ENCODE measurements around the gene RHAG. TPM values are rescaled to one million over a fixed set of nuclear protein-coding genes. Genes with fewer than 3 reads are reported as not detected.
"Not testable (repeated sequence)": the region's sequence is repeated elsewhere in the genome, so short reads cannot be mapped to it uniquely, and the experiment has no call there.

The RHAG gene
- 1 to 10 TPM in 7 of 10 donors, under 1 TPM in 3; 0.42 to 2.7 (median 1.2) TPM for polyA plus RNA-seq (ENCODE audit: insufficient read length in 10 of 10)
- long read RNA-seq, donor 1 = 0 reads
- long read RNA-seq, donor 2, partial matches to known transcripts = 0 of 1 reads
- long read RNA-seq, donor 2, other reads (novel, unspliced or antisense) = 0 of 1 reads
- long read RNA-seq, donor 3 = 0 reads
- long read RNA-seq, donor 4 = 0 reads
- long read RNA-seq, donor 5 = 0 reads
- long read RNA-seq, donor 6 = 0 reads
- long read RNA-seq, donor 7 = 0 reads
- long read RNA-seq, donor 8 = 0 reads
- long read RNA-seq, donor 9, partial matches to known transcripts = 0 of 1 reads
- long read RNA-seq, donor 9, other reads (novel, unspliced or antisense) = 0 of 1 reads

GRCh38 chr6:49636713-49637349 is at the start of gene RHAG:
TSS of gene RHAG (minus strand) at chr6:49636839. CDS start at chr6:49636812, 27 bp downstream.
- DNase-seq = no peak

- peak in 1 of 3 donors; percentile 5 for DNase-seq
Measured at GRCh38 chr6:49676671-49677281, 40.1 kb upstream of the RHAG start.

GRCh38 chr6:49675816-49676215 is 39.2 kb upstream of the RHAG start:
- no peak for DNase-seq

GRCh38 chr6:49668083-49668511 is 31.5 kb upstream of the RHAG start:
- no peak for DNase-seq

GRCh38 chr6:49666930-49667757 is 30.5 kb upstream of the RHAG start:
- DNase-seq = no peak

GRCh38 chr6:49666480-49666879 is 29.8 kb upstream of the RHAG start:
- DNase-seq = no peak

- no peak for DNase-seq
Measured at GRCh38 chr6:49664817-49665216, 28.2 kb upstream of the RHAG start.

GRCh38 chr6:49664054-49664453 is 27.4 kb upstream of the RHAG start:
- DNase-seq = not testable (repeated sequence)

- peak in 1 of 3 donors; percentile 12 for DNase-seq
Measured at GRCh38 chr6:49662892-49663261, 26.2 kb upstream of the RHAG start.

GRCh38 chr6:49662231-49662891 is 25.7 kb upstream of the RHAG start:
- DNase-seq = no peak

GRCh38 chr6:49653942-49654341 is 17.3 kb upstream of the RHAG start:
- no peak for DNase-seq

GRCh38 chr6:49653438-49653837 is 16.8 kb upstream of the RHAG start:
- DNase-seq = no peak

GRCh38 chr6:49651239-49651638 is 14.6 kb upstream of the RHAG start:
- no peak for DNase-seq

- no peak for DNase-seq
Measured at GRCh38 chr6:49649988-49650387, 13.3 kb upstream of the RHAG start.

GRCh38 chr6:49648036-49648435 is 11.4 kb upstream of the RHAG start:
- no peak for DNase-seq

GRCh38 chr6:49647476-49647875 is 10.8 kb upstream of the RHAG start:
- no peak for DNase-seq

GRCh38 chr6:49646942-49647341 is 10.3 kb upstream of the RHAG start:
- no peak for DNase-seq

- DNase-seq = no peak
Measured at GRCh38 chr6:49646130-49646824, 9.6 kb upstream of the RHAG start.

- DNase-seq = no peak
Measured at GRCh38 chr6:49645139-49645538, 8.5 kb upstream of the RHAG start.

- no peak for DNase-seq
Measured at GRCh38 chr6:49639177-49639817, 2.7 kb upstream of the RHAG start.
